HG02759 (cell line): Measurements from ENCODE around the gene MTHFD2L.
A peak's percentile ranks its signal among the peaks of the same experiment; 100 is the strongest.
"Not testable (repeated sequence)": the region's sequence is repeated elsewhere in the genome, so short reads cannot be mapped to it uniquely, and the experiment has no call there.

Experiments
- ATAC-seq: cut with Tn5 transposase; IDR thresholded peaks from one replicate; pipeline ENCODE4 v1.9.1; 2021; ENCODE audit warnings: mild to moderate bottlenecking, moderate library complexity; ENCODE audit not compliant: unreplicated experiment

The MTHFD2L gene

DNA sequence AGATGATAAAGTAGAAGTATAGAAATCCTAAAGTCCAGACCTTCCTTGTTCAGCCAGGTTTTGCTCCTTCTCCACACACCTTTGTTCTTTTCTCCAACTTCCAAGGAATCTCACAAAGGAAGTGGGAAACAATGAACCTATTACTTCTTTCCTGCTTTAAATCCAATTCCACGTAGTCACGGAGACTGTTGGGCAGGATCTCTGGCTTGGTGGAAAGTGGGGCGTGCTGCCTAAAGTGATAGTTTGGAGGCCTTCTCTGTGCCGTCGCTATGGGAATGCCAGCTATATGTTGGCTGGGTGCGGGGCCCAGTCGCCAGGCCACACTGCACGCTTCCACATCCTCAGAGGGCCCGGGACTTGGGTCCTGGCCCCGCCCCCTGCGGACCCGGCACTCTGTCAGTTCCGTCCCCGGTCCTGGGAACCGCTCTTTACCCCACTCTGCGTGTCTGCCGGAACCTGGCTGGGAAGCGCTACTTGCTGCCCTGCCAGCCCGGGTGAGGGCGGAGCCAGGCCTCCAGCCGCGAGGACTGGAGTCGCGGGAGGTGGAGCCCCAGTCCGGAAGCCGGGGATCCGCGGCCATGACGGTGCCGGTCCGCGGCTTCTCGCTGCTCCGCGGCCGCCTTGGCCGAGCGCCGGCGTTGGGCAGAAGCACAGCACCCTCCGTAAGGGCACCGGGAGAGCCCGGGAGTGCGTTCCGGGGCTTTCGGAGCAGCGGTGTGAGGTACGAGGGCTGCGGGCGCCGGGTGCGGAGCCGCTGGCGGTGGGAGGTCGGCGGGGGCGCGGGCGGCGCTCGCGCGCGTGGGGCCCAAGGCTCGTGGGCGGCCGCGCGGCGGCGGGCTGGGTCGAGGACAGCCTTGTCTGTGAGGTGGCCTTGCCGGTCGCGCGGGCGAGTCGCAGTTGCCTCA, at the start of gene MTHFD2L:
TSS of gene MTHFD2L (plus strand) at position 558 of the 905 bp plus-strand sequence. CDS start at position 579, 21 bp downstream.
- peak; percentile 98 for ATAC-seq

DNA sequence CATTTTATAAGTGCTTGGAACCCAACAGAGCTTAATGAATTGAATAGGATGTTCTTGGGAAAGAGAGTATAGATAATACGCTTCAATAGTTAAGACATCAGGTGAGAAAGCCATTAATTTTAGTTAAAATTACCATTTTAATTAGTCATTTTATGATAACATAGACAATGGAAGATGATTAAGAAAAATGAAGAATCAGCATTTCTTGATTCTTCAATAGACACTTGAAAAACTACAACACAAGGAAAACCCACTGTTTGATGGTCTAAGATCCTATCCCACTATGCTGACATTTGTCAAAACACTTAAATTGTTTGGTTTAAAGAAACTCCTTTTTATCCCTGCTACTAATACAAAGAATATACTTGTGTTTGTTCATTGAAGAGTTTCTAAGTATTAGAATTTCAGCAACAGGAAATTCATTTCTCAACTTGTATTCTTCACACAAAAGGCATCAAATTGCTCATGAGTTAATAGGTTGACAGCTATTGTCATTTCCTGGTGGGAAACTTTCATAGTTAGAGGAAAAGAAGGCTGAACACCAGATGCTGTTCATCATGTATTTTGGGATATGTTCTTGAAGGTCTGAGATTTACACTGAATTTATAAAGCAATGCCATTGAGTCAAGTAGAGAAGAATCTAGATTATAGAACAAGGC, 49.3 kb upstream of the MTHFD2L start:
- ATAC-seq, result no peak

DNA sequence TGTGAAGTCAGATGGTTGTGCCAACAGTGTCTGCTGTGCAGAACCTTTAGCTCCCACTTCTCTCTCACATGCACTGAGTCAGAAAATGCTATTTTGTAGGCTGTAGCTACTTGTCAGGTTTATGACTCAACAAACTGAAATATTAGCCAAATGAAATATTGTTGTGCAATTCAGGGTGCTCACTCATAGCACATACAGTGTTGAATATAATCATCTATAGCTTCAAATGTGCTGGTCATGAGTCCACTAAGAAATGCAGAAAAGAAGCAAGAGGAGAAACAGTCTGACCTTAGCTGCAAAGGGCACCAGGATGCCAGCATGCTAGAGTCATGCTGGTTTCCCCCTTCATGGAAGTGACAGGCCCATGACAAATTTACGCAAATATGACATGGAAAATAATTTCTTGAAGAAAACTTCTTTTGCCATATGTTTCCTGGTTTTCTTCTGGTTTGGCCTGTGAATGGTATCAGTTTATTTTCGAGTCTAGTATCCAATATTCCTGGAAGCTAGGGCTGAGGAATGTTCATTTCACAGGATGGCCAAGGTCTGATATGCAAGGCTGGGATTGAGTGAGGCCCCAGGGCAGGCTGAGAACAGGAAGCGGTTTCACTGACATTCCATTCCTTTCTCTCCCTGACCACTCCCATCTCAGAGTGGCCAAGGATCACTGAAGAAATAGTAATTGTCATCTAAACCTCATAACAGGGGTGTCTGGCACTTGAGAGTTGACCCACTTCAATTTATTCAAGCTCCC, 48.6 kb upstream of the MTHFD2L start:
- ATAC-seq, result no peak

DNA sequence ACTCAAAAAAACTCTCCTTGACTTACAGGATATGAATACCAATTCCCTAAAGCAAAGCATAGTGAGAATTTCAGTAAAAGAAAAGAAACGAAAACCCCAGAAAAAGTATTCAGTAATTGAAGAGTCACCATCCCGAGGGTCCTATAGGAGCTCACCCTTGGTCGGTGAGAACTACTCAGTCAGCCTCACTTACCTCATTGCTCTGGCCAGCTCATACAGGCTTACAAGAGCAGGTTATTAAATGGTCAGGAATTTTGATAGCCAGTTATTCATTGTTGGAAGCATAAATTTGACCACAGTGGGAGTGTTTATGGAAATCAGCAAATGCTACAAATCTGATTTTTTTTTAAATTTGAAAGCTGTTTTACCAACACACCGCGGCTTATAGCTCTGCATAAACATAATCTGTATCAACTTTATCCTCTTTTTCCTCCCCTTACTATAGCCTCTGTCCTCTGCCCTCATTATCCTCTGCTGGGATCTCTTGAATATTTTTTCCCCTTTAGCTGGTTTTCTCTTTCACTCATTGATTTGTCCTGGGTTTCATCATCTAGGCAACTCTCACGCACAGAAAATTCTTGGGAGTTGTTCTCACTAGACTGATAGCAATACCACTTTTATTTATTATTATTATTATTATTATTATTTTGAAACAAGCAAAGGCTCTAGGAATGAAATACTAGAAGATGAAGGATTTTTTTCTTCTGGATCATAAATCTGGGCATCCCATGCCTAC, 47.9 kb upstream of the MTHFD2L start:
- no peak for ATAC-seq

DNA sequence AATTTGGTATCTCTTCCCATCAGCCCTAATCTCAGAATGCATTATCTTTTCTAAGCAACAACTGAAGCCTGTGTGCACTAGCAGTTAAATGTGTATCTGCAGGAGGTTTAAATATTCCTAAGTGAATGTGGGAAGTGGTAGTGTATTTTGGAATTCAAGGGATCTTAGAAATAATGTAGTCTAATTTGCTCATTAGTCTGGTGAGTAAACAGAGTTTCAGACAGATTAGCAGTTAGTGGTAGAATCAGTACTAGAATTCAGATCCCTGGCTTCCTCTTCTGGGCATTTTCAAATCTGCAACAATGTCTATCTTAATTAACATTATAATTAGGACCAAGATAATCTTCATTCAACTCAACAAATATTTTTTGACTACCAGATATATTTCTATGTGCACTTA, 47.2 kb upstream of the MTHFD2L start:
- ATAC-seq, result no peak

DNA sequence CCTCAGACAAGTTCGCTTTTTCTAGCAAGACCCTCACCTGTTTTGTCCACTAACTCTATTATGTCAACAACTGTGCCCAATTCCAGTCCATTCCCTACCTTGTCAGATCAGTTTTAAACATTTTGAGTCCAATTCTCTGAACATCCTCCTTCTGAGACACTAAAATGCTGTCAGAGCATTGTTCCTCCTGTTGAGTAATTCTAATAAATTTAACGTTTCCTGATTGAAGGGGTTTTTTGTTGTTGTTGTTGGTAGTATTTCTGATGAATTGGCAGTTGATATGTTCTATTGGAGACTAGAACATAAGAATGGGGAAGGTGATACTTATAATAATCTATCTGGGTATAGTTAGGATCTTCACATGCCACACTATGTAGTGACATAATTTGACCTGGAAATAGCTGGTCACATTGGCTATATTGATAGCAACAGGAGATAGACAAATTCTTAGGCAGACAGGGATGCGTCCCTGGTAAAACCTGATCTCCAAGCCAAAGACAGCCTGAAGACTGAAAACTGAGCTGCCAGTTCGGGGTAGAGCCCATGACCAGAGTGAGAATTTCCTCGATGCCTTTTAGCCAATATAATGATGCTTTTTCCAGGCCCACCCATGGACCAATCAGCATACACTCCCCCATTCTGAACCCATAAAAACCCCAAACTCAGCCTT, 46.5 kb upstream of the MTHFD2L start:
- no peak for ATAC-seq

DNA sequence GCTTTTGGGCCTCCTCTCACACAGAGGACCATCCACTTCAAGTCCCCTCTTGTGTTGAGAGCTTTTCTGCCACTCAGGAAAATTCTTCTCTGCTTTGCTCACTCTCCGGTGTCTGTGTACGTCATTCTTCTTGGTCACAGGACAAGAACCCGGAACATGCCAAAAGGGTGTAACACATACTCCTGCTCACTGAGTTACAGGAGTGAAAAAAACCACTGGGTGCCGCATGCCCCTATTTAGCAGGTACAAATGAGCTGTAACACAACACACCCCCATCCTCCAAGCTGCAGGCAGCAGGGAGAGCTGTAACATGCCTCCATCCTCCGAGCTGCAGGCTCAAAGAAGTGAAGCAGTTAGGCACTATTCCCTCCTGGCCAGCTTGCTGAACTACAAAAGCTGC, 45.9 kb upstream of the MTHFD2L start:
- ATAC-seq, result no peak

DNA sequence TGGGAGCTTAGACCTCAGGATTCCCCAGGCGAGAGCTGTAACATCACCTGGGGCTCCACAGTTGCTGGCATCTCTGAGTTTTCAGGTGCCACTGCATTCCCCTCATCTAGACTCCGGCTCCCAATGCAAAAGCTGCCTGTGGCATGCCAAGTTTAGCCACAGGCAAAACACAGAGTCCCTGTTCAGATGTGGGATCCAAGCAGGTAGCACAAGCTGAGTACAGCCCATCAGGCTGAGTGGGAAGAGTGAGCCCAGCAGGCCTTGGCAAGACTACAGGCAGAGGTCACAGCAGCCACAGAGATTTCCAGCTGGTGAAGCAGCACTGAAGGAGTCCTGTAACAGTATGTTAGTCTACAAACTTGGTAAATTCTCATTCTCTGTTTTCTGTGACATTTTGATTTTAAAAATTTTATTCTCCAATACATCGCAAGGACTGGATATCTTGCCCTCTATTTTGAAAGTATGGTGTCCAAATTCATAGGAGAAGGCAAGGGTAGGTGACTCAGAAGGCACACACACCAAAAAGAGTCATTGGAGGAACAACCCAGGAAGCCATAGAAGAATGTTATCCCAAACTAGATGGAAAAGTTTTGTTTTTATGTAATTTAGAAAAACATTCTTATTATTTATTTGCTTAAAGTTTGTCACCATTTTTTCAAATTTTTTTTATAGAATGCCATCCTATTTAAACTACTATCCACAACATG, 45.4 kb upstream of the MTHFD2L start:
- ATAC-seq, result no peak

DNA sequence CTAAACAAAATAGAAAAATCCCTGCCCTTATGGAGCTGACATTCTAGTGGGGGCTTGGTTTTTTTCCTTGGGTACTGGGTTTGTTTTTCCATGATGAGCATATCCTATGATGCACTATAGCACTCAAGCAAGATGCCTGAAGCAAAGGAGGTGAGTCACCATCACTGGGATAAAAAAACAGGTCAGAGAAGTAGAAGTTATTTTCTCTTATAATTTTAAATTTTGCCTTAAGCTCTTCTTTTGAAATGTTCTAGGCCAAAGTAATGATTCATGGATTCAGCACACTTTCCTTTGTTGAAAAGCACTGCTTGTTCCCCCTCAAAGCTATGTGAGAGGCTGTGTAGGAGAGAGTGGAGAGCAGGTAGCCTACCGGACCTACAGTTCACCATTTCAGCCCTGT, 43.7 kb upstream of the MTHFD2L start:
- no peak for ATAC-seq

DNA sequence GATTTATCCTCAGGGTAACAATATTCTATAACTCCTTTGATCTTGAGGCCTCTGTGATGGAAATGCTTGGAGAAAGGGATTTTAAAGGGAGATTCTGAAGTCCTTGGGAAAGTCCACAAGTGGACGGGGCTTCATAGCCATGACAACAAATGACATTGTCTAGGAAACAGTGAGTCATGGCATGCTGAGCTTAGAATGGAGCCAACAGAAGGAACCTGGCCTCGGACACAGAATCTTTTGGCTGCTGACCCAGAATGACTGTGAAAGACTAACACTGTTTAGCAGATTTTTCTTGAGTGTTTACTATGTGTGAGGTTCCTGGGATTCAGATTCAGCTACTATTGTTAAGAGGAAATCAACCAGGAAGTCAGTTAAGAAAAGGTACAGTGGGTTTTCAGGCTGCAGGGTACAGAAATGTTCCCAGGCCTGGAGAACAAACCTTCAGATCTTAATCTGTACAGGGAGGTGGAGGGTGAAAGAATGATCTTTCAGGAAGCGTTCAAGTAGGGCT, 40.8 kb upstream of the MTHFD2L start:
- no peak for ATAC-seq

DNA sequence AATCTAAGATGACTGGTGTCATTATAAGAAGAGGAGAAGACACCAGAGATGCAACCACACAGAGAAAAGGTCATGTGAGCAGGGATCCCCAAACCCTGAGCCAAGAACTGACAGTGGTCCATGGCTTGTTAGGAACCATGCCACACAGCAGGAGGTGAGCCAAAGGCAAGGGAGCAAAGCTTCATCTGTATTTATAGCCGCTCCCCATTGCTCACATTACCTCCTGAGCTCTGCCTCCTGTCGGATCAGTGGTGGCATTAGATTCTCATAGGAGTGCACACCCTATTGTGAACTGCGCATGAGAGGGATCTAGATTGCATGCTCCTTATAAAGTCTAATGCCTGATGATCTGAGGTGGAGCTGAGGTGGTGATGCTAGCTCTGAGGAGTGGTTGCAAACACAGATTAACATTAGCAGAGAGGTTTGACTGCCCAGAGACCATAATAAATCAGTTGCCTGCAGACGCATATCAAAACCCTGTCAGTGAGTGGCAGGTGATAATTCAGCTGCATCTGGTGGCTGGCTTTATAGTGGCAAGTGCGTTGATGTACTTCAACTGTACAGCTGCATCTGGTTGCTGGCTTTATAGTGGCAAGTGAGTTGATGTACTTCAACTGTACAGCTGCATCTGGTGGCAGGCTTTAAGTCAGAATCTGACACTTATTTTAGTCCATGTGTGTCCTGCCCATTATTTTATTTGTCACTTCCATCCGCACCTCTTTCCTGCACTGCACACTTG, 39.1 kb upstream of the MTHFD2L start:
- no peak for ATAC-seq

DNA sequence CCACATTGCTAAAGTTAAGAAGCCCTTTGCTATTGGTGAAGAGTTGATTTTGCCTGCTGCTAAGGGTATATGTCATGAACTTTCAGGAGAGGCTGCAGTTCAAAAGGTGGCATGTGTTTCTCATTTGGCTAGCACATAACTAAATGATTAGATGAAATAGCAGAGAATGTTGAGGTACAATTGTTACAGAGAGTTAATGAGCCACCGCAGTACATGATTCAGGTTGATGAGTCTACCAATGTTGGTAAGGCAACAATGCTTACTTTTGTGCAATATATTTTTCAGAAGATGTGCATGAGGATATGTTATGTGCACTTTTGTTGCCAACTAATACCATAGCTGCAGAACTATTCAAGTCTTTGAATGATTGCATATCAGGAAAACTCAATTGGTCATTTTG, 37.8 kb upstream of the MTHFD2L start:
- no peak for ATAC-seq

DNA sequence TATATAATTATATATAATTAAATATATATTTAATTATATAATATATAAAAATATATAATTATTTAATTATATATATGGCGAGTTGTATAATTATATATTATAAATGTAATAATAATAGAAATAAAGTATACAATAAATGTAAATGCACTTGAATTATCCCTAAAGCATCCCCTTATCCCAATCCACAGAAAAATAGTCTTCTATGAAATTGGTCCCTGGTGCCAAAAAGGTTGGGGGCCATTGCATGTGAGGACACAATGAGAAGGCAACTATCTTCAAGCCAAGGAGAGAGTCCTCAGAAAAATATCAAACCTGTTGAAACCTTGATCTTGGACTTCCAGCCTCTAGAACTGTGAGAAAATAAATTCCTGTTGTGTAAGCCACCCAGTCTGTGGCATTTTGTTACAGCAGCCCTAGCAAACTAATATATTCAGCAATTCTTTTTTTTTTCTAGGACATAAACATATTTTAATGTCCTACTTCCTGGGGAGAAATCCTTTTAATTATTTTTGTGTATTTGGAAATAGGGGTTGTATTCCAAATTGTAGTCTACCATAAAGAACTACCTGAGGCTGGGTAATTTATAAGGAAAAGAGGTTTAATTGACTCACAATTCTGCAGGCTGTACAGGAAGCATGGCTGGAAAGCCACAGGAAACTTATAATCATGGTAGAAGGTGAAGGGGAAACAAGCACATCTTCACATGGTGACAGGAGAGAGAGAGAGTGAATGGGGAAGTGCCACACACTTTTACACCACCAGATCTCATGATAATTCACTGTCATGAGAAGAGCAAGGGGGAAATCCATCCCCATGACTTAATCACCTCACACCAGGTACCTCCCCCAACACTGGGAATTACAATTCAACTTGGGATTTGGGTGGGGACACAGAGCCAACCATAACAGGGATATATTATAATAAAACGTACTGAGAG, 36.0 kb upstream of the MTHFD2L start:
- ATAC-seq, result no peak

DNA sequence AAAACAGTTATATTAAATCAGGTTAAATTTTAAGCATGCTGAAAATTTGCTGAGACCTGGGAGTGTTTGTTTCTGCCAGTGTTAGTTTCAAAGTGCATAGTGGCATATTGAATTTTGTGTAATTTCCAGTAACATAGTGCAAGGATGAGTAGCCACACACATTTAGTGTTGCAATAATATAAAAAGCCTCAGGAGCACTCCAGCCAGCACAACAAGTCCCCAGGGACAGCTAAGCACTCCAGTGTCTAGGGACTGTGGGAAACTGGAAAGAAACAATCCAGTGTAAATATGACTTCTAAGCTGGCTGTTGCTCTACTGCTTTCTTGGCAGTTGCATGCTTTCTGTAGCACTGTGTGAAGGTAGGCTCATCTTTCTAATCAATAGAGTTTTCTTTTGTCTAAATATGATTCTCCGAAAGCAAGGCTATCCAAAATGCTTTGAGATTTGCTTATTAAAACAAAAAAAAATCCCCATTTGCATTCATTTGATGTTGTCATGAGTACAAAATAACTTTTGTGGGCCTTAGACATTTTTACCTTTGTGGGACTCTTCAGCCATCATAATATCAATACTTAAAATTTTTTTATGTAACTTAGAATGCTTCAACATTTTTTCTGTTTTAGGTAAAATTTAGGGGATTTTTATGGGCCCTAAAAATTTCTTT, 34.7 kb upstream of the MTHFD2L start:
- no peak for ATAC-seq

DNA sequence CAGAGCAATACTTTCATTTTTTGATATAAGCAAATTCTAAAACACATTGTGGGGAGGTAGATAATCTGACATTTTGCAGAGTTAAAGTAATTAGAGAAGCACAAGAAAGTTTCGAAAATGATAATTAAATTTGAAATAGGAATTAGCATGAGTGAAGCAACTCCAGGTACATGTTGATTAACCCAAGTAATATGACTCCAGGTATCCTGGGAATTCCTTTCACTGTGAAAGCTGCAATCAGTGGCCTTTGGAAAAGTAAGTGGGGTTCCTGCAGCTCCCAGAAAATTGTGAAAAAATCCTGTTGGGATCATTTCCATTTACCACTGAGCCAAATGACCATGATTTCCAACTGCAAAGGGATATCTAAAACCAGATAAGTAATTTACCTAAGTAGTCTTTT, 32.9 kb upstream of the MTHFD2L start:
- ATAC-seq, result no peak

DNA sequence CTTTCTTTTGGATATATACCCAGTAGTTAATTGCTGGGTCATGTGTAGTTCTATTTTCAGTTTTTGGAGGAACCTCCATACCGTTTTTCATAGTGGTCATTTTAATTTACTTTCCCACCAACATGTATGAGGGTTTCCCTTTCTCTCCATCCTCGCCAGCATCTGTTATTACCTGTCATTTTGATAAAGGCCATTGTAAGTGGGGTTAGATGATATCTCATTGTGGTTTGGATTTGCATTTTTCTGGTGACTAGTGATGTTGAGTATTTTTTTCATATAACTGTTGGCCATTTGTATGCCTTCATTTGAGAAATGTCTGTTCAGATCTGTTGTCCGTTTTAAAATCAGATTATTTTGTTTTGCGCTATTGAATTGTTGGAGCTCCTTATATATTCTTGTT, 30.2 kb upstream of the MTHFD2L start:
- no peak for ATAC-seq

DNA sequence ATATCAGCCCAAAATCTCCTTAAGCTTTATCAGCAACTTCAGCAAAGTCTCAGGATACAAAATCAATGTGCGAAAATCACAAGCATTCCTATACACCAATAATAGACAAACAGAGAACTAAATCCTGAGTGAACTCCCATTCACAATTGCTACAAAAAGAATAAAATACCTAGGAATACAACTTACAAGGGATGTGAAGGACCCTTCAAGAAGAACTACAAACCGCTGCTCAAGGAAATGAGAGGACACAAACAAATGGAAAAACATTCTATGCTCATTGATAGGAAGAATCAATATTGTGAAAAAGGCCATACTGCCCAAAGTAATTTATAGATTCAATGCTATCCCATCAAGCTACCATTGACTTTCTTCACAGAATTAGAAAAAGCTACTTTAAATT, 27.1 kb upstream of the MTHFD2L start:
- not testable (repeated sequence) for ATAC-seq
